K562 (cell line): ENCODE results near the gene CFAP54. TPM values are rescaled to one million over a fixed set of nuclear protein-coding genes. Genes with fewer than 3 reads are reported as not detected.

Experiments used
- BCOR ChIP-seq: fragments of 450-650 bp; IDR thresholded peaks from 2 replicates; pipeline ENCODE4 v1.6.1; 2016
- TEAD1 ChIP-seq, 2 experiments: fragments of 450-650 bp in 1 of 2; sonication (generic) in 1 of 2; formaldehyde crosslinking; IDR thresholded peaks; 2 replicates each; pipeline versions ENCODE4 v1.4.0 to v1.8.0; 2020 to 2022; ENCODE audit warnings: mild to moderate bottlenecking in 2 of 2, missing genetic modification reagents in 1 of 2
- WHSC1 ChIP-seq: IDR thresholded peaks from one replicate; pipeline ENCODE4 v1.6.1; 2012; ENCODE audit warnings: low read length, control low read depth, inconsistent platforms
- ZBTB7A ChIP-seq: IDR thresholded peaks from 2 replicates; pipeline ENCODE4 v1.6.1; 2011; ENCODE audit warnings: low read depth, mild to moderate bottlenecking, low read length, moderate library complexity, borderline replicate concordance; ENCODE audit not compliant: control insufficient read depth
- ZNF134 ChIP-seq: fragments of 250-450 bp; sonication (Bioruptor Pico); conservative IDR thresholded peaks from 2 replicates; pipeline ENCODE4 v1.4.0; 2020
- ZNF699 ChIP-seq: fragments of 250-450 bp; sonication (Bioruptor Pico); IDR thresholded peaks from 2 replicates; pipeline ENCODE4 v1.8.0; 2021; ENCODE audit warnings: mild to moderate bottlenecking, moderate library complexity; ENCODE audit not compliant: insufficient replicate concordance
- ZNF79 ChIP-seq: fragments of 250-450 bp; sonication (Bioruptor Pico); IDR thresholded peaks from 2 replicates; pipeline ENCODE4 v1.4.0; 2020; ENCODE audit warnings: low read depth, mild to moderate bottlenecking, moderate library complexity
- polyA plus RNA-seq, 8 experiments: library from polyadenylated mRNA; depleted of rRNA in 4 of 8; stranded (reverse) in 5 of 8; unstranded in 3 of 8; fragments of >200 nt; fragmentation: Nextera tagmentation in 2 of 8; fragmentation: Illumina TruSeq in 1 of 8; extraction: Ambion mirVana in 2 of 8; extraction: Trizol in 1 of 8; gene quantifications; 2 replicates each; pipeline versions ENCODE4 v1.2.1 to v1.2.3, GENCODE V29; 2011 to 2014; ENCODE audit warnings: inconsistent platforms in 1 of 8, missing spikeins in 1 of 8
- total RNA-seq, 7 experiments: library from RNA; depleted of rRNA in 6 of 7; stranded (reverse); fragments of >200 nt in 6 of 7; fragmentation: Illumina TruSeq in 2 of 7; extraction: Trizol in 2 of 7; gene quantifications; 2 replicates each; pipeline versions ENCODE4 v1.2.1 to v1.2.3, GENCODE V29; 2011 to 2021; ENCODE audit warnings: low replicate concordance in 1 of 7
- TF ChIP-seq, protein P1 (sequence below): fragments of 250-450 bp; sonication (Bioruptor Pico); IDR thresholded peaks from 2 replicates; pipeline ENCODE4 v1.8.0; 2022; ENCODE audit warnings: inconsistent platforms
- TF ChIP-seq, protein P2 (sequence below): fragments of 450-650 bp; conservative IDR thresholded peaks from 2 replicates; pipeline ENCODE4 v1.6.1; 2016; ENCODE audit warnings: missing genetic modification characterization, low read depth, mild to moderate bottlenecking, control low read depth, missing compliant biosample characterization
- TF ChIP-seq, protein P3 (sequence below): conservative IDR thresholded peaks from 2 replicates; pipeline ENCODE4 v1.6.1; 2011; ENCODE audit warnings: low read depth, mild to moderate bottlenecking, low read length; ENCODE audit not compliant: control insufficient read depth
- TF ChIP-seq, protein P4 (sequence below): sonication (generic); formaldehyde crosslinking; IDR thresholded peaks from 2 replicates; pipeline ENCODE4 v1.8.0; 2022; ENCODE audit warnings: mild to moderate bottlenecking, missing genetic modification reagents, borderline replicate concordance

Gene CFAP54
- total and polyA plus RNA-seq, 9 of the 15 experiments (the other 6 are each of a cell fraction or from before 2014, with no cell fraction given) = 0.03 to 0.23 (median 0.10) TPM; not detected in 3

DNA sequence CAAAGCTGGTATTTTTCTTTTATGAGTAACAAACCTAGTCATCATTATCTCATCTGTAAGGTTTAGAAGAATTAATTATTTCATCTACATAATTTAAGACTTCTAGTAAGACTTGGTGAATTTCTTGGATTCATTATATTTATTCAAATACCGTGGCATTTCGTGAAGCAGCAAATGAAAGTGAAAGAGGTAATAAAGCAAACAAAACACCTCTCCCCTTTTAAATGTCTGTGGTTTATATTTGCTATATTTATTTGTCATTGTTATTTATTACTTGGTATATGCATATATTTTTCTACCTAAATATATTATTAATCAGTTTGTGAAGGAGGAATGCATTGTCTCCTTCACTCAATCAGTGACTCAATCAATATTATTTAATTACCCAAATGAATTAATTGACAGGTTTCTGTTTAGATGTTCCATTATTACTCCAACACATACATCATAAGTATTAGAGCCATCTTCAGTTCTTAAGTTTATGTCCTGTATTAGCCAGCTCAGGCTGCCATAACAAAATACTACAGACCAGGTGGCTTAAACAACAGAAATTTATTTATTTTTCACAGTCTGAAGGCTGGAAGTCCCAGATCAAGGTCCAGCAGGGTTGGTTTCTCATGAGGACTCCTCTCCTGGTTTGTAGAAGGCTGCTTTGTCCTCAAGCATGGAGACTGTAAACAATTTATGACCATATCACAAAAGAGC is 6.6 kb downstream of the CFAP54 start (continued):
- TF ChIP-seq, protein P1, sequence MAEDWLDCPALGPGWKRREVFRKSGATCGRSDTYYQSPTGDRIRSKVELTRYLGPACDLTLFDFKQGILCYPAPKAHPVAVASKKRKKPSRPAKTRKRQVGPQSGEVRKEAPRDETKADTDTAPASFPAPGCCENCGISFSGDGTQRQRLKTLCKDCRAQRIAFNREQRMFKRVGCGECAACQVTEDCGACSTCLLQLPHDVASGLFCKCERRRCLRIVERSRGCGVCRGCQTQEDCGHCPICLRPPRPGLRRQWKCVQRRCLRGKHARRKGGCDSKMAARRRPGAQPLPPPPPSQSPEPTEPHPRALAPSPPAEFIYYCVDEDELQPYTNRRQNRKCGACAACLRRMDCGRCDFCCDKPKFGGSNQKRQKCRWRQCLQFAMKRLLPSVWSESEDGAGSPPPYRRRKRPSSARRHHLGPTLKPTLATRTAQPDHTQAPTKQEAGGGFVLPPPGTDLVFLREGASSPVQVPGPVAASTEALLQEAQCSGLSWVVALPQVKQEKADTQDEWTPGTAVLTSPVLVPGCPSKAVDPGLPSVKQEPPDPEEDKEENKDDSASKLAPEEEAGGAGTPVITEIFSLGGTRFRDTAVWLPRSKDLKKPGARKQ (CRISPR knock-in tag) = no peak
- TF ChIP-seq WHSC1 = no peak
- TF ChIP-seq, protein P2, sequence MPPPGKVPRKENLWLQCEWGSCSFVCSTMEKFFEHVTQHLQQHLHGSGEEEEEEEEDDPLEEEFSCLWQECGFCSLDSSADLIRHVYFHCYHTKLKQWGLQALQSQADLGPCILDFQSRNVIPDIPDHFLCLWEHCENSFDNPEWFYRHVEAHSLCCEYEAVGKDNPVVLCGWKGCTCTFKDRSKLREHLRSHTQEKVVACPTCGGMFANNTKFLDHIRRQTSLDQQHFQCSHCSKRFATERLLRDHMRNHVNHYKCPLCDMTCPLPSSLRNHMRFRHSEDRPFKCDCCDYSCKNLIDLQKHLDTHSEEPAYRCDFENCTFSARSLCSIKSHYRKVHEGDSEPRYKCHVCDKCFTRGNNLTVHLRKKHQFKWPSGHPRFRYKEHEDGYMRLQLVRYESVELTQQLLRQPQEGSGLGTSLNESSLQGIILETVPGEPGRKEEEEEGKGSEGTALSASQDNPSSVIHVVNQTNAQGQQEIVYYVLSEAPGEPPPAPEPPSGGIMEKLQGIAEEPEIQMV (tag) = no peak
- TF ChIP-seq ZNF699 (CRISPR knock-in tag) = no peak
- TF ChIP-seq, protein P3, sequence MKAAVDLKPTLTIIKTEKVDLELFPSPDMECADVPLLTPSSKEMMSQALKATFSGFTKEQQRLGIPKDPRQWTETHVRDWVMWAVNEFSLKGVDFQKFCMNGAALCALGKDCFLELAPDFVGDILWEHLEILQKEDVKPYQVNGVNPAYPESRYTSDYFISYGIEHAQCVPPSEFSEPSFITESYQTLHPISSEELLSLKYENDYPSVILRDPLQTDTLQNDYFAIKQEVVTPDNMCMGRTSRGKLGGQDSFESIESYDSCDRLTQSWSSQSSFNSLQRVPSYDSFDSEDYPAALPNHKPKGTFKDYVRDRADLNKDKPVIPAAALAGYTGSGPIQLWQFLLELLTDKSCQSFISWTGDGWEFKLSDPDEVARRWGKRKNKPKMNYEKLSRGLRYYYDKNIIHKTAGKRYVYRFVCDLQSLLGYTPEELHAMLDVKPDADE = no peak
- no peak for TF ChIP-seq ZBTB7A
- no peak for TF ChIP-seq ZNF134 (CRISPR knock-in tag)
- TF ChIP-seq, protein P4, sequence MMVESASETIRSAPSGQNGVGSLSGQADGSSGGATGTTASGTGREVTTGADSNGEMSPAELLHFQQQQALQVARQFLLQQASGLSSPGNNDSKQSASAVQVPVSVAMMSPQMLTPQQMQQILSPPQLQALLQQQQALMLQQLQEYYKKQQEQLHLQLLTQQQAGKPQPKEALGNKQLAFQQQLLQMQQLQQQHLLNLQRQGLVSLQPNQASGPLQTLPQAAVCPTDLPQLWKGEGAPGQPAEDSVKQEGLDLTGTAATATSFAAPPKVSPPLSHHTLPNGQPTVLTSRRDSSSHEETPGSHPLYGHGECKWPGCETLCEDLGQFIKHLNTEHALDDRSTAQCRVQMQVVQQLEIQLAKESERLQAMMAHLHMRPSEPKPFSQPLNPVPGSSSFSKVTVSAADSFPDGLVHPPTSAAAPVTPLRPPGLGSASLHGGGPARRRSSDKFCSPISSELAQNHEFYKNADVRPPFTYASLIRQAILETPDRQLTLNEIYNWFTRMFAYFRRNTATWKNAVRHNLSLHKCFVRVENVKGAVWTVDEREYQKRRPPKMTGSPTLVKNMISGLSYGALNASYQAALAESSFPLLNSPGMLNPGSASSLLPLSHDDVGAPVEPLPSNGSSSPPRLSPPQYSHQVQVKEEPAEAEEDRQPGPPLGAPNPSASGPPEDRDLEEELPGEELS (CRISPR knock-in tag) = no peak
- TF ChIP-seq TEAD1 (CRISPR knock-in tag; IDR thresholded peaks at IDR 0.05) = no peak
- no peak for TF ChIP-seq ZNF79 (CRISPR knock-in tag)
- no peak for TF ChIP-seq BCOR
